ENCODE results near the gene CD274. TPM values are rescaled to one million over a fixed set of nuclear protein-coding genes. Genes with fewer than 3 reads are reported as not detected.
"Not testable (repeated sequence)": the region's sequence is repeated elsewhere in the genome, so short reads cannot be mapped to it uniquely, and the experiment has no call there.

The CD274 gene
- total RNA-seq, 4 donors from 2014 or later: 1.3 to 3.5 (median 2.2) TPM

DNA sequence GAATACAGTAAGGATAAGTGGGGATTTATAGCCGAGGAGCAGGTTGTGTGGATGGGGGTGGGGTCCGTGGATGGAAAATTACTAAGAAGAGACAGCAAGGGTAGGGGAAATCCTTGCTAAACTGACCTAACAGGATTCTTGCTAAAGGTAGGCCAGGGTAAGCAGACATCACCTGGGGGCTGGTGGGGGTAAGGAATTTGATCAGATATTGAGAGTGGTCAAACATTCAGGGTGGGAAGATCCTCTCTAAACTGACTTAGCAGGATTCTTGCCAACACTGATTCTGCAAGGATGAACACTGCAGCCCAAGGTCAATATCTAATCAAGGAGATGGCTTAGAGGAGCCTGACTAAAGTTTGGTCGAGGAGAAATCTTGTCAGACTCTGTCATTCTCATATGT lies 9.9 kb upstream of the CD274 start:
- no peak for DNase-seq
- Histone ChIP-seq H3K9me3 (no peaks in the 10 kb centered on the region), H3K4me3 (no peak overlapping the region), H3K4me1 (peaks cover 7 to 26% (median 15%) of the 10 kb centered on the region in 3 donors), H3K27me3 (no peaks in the 10 kb centered on the region), H3K36me3 (no peaks in the 10 kb centered on the region), H3K27ac (no peak overlapping the region)
- intact Hi-C loops (cut with DNase I): no loop called here
- 83 to 91% methylated on average over 3 of the region's 3 CpGs for WGBS, 2 donors
- TF ChIP-seq, protein P1, sequence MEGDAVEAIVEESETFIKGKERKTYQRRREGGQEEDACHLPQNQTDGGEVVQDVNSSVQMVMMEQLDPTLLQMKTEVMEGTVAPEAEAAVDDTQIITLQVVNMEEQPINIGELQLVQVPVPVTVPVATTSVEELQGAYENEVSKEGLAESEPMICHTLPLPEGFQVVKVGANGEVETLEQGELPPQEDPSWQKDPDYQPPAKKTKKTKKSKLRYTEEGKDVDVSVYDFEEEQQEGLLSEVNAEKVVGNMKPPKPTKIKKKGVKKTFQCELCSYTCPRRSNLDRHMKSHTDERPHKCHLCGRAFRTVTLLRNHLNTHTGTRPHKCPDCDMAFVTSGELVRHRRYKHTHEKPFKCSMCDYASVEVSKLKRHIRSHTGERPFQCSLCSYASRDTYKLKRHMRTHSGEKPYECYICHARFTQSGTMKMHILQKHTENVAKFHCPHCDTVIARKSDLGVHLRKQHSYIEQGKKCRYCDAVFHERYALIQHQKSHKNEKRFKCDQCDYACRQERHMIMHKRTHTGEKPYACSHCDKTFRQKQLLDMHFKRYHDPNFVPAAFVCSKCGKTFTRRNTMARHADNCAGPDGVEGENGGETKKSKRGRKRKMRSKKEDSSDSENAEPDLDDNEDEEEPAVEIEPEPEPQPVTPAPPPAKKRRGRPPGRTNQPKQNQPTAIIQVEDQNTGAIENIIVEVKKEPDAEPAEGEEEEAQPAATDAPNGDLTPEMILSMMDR (IDR thresholded peaks at IDR 0.05): no peak
- TF ChIP-seq POLR2A (IDR thresholded peaks at IDR 0.05): no peak

DNA sequence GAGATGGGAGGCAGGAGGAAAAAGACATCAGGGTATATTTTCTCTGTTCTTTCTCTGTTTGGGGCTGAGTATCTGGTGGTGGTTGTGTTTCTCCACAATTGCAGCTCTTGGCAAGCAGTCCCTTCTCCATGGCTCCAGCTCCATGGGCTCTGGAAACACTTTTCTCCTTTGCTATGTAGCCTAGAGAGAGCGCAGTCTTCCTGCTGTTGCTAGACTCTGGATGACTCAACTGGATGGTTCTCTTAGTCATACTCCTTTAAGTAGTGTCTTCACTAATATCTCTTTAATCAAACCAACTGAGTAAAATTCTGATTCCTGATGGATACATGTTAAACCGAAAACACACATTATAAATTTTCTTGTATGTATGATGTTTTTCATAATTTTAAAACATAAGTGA lies 9.3 kb upstream of the CD274 start:
- intact Hi-C loops (cut with DNase I): no loop called here
- Histone ChIP-seq H3K4me1 (peaks cover 7 to 24% (median 15%) of the 10 kb centered on the region in 3 donors), H3K36me3 (no peaks in the 10 kb centered on the region), H3K27me3 (no peaks in the 10 kb centered on the region), H3K9me3 (no peaks in the 10 kb centered on the region), H3K4me3 (no peak overlapping the region), H3K27ac (no peak overlapping the region)
- TF ChIP-seq, protein P1 (IDR thresholded peaks at IDR 0.05): no peak
- TF ChIP-seq POLR2A (IDR thresholded peaks at IDR 0.05): no peak
- 85 to 95% methylated on average over 1 to 2 of the region's 2 CpGs for WGBS, 2 donors
- no peak for DNase-seq

DNA sequence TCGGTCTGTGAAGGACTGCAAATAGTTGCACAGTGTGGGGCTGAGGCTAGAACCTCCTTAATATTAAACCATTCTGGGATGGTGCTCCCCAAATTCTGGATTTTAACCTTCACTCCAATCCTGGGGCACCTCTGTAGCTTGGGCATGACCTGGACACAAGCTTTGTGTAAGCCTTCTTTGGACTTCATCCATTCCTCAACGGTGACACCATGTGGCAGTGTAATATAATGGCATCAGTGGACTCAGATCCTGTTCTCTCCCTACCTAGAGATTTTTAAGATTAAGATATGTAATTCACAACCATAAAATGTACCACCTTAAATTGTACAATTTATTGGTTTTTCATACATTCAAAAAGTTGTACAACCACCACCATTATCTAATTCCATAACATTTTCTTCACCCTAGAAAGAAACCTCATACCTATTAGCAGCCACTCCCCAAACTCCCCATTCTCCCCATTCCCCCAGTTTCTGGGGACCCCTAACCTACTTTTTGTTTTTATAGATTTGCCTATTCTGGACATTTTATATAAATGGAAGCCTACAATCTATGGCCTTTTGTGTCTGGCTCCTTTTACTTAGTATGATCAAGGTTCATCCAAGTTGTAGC lies 7.8 kb upstream of the CD274 start:
- intact Hi-C loops (cut with DNase I): no loop called here
- WGBS, 2 donors: 41 to 49% methylated on average over 2 of the region's 2 CpGs
- Histone ChIP-seq H3K4me1 (peaks cover 5 to 25% (median 6%) of the 10 kb centered on the region in 3 donors), H3K27ac (no peak overlapping the region), H3K36me3 (no peaks in the 10 kb centered on the region), H3K27me3 (no peaks in the 10 kb centered on the region), H3K9me3 (no peaks in the 10 kb centered on the region), H3K4me3 (no peak overlapping the region)
- DNase-seq: no peak
- no peak for TF ChIP-seq POLR2A (IDR thresholded peaks at IDR 0.05)
- TF ChIP-seq, protein P1 (IDR thresholded peaks at IDR 0.05): peak in 5 of 6 experiments; percentile 29 to 56 (median 44)

DNA sequence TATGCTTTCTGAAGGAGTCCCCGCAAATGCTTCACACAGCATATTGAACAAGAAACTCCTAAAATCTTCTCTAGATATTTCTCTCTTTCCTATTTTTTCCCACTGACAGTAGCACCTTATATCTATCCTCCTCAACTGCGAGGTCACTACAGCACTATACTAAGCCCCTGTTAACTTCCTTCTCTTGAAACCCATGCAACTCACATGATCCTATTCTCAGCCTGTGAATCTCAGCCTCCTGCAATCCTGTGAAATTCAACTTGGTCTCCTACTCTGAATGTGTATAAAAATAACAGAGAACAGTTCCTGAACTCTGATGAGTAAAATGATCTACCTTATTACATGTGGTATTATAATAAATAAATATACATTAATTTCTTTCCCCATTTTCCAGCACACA lies 6.5 kb upstream of the CD274 start:
- no peak for DNase-seq
- H3K4me3 ChIP-seq: no peak overlapping the region
- H3K27me3 ChIP-seq: no peaks in the 10 kb centered on the region
- H3K27ac ChIP-seq: no peak overlapping the region
- peaks cover 0 to 17% (median 5%) of the 10 kb centered on the region in 3 donors for H3K4me1 ChIP-seq
- TF ChIP-seq, protein P1 (IDR thresholded peaks at IDR 0.05): no peak
- no peak for TF ChIP-seq POLR2A (IDR thresholded peaks at IDR 0.05)
- WGBS, 2 donors: 73% methylated on average over 2 of the region's 2 CpGs
- intact Hi-C loops (cut with DNase I): no loop called here
- H3K36me3 ChIP-seq: no peaks in the 10 kb centered on the region
- H3K9me3 ChIP-seq: no peaks in the 10 kb centered on the region

DNA sequence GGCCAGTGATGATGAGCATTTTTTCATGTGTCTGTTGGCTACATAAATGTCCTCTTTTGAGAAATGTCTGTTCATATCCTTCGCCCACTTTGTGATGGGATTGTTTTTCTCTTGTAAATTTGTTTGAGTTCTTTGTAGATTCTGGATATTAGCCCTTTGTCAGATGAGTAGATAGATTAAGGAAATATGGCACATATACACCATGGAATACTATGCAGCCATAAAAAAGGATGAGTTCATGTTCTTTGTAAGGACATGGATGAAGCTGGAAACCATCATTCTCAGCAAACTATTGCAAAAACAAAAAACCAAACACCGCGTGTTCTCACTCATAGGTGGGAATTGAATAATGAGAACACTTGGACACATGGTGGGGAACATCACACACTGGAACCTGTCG lies 5.2 kb upstream of the CD274 start:
- H3K9me3 ChIP-seq; H3K27ac ChIP-seq; H3K36me3 ChIP-seq; H3K27me3 ChIP-seq; DNase-seq; intact Hi-C loops (cut with DNase I); H3K4me3 ChIP-seq: not testable (repeated sequence)
- peaks cover 5 to 26% (median 7%) of the 10 kb centered on the region in 3 donors for H3K4me1 ChIP-seq
- 88 to 100% methylated on average over 4 of the region's 4 CpGs for WGBS, 2 donors

DNA sequence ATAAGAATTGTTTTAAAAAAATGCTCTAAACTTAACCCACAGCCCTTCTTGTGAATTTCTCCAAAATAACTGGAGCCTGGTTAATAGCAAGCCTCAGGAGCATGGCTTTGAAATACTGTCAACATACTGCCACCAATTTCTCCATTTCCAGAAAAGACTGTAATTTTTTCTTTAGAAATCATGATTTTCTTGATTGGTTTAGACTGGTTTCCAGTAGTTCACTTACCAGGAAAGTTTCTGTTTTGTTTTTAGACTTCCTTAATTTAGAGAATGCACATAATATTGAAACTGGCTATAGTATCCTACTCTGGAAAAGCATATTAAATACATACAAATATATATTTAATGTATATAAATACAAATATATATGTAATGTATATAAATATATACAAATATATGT lies 4.5 kb upstream of the CD274 start:
- DNase-seq: no peak
- Histone ChIP-seq H3K4me3 (no peak overlapping the region), H3K4me1 (peaks cover 9 to 31% (median 11%) of the 10 kb centered on the region in 3 donors), H3K27me3 (no peaks in the 10 kb centered on the region), H3K9me3 (no peaks in the 10 kb centered on the region), H3K27ac (no peak overlapping the region), H3K36me3 (no peaks in the 10 kb centered on the region)
- intact Hi-C loops (cut with DNase I): no loop called here
- TF ChIP-seq, protein P1 (IDR thresholded peaks at IDR 0.05): no peak
- no peak for TF ChIP-seq POLR2A (IDR thresholded peaks at IDR 0.05)

Measured in esophagus squamous epithelium (tissue), 5 donors.